ENCODE results near the gene SBDS.

- TF ChIP-seq EP300 (IDR thresholded peaks at IDR 0.05) (no peak), POLR2A (IDR thresholded peaks at IDR 0.05) (no peak)
These were observed 48.8 kb downstream of the SBDS start for GRCh38 chr7:66946545-66946944.
